ENCODE measurements around the gene CT83. TPM values are rescaled to one million over a fixed set of nuclear protein-coding genes. Genes with fewer than 3 reads are reported as not detected.

Gene CT83
- total RNA-seq, 1 experiment from 2014 or later, result not detected

- POLR2A ChIA-PET, result no interaction called here
- intact Hi-C loops (cut with micrococcal nuclease; ENCODE audit: unreplicated experiment), result no loop called here
- H3K36me3 Mint-ChIP-seq (ENCODE audit: insufficient read depth, unreplicated experiment), result no peaks in the 10 kb centered on the region
- H3K9me3 ChIP-seq, result no peaks in the 10 kb centered on the region
- H3K4me3 ChIP-seq (ENCODE audit: low read depth, low read length), result no peak overlapping the region
- H3K9me3 Mint-ChIP-seq (ENCODE audit: unreplicated experiment), result no peaks in the 10 kb centered on the region
- H3K27me3 ChIP-seq (replicated peaks; ENCODE audit: control insufficient read depth, insufficient read depth, low read length), result no peaks in the 10 kb centered on the region
- no peak for DNase-seq
- no peak overlapping the region for H3K4me3 Mint-ChIP-seq (ENCODE audit: unreplicated experiment)
- TF ChIP-seq CTCF (IDR thresholded peaks at IDR 0.05; ENCODE audit: insufficient read depth in 1 of 2, low read depth in 1 of 2, low read length in 1 of 2, severe bottlenecking in 1 of 2, unreplicated experiment in 1 of 2), result no peak
- H3K27ac Mint-ChIP-seq (ENCODE audit: unreplicated experiment), result no peak overlapping the region
- no peaks in the 10 kb centered on the region for H3K4me1 ChIP-seq
- CTCF ChIA-PET, result no interaction called here
- H3K27me3 Mint-ChIP-seq (ENCODE audit: insufficient read depth, unreplicated experiment), result no peaks in the 10 kb centered on the region
- no TSS peak for BruUV-seq (replicated peaks)
- no peaks in the 10 kb centered on the region for H3K4me1 Mint-ChIP-seq (ENCODE audit: low read depth, unreplicated experiment)
- H3K36me3 ChIP-seq (ENCODE audit: control insufficient read depth, insufficient read depth, low read length), result no peaks in the 10 kb centered on the region
Observed at GRCh38 chrX:116417968-116418367, 44.8 kb downstream of the CT83 start.

- Histone ChIP-seq H3K36me3 (ENCODE audit: control insufficient read depth, insufficient read depth, low read length) (no peaks in the 10 kb centered on the region), H3K4me1 (no peaks in the 10 kb centered on the region), H3K27me3 (replicated peaks; ENCODE audit: control insufficient read depth, insufficient read depth, low read length) (no peaks in the 10 kb centered on the region), H3K4me3 (ENCODE audit: low read depth, low read length) (no peak overlapping the region), H3K9me3 (no peaks in the 10 kb centered on the region)
- POLR2A ChIA-PET, result no interaction called here
- Mint-ChIP-seq H3K4me1 (ENCODE audit: low read depth, unreplicated experiment) (no peaks in the 10 kb centered on the region), H3K4me3 (ENCODE audit: unreplicated experiment) (no peak overlapping the region), H3K36me3 (ENCODE audit: insufficient read depth, unreplicated experiment) (no peaks in the 10 kb centered on the region), H3K27me3 (ENCODE audit: insufficient read depth, unreplicated experiment) (no peaks in the 10 kb centered on the region), H3K9me3 (ENCODE audit: unreplicated experiment) (no peaks in the 10 kb centered on the region), H3K27ac (ENCODE audit: unreplicated experiment) (no peak overlapping the region)
- intact Hi-C loops (cut with micrococcal nuclease; ENCODE audit: unreplicated experiment), result no loop called here
- CTCF ChIA-PET, result no interaction called here
- no peak for DNase-seq
- BruUV-seq (replicated peaks), result no TSS peak
- TF ChIP-seq CTCF (IDR thresholded peaks at IDR 0.05; ENCODE audit: insufficient read depth in 1 of 2, low read depth in 1 of 2, low read length in 1 of 2, severe bottlenecking in 1 of 2, unreplicated experiment in 1 of 2), result no peak
Observed at GRCh38 chrX:116417214-116417613, 45.6 kb downstream of the CT83 start.

GRCh38 chrX:116413273-116413672, 49.5 kb downstream of the CT83 start:
- Histone ChIP-seq H3K36me3 (ENCODE audit: control insufficient read depth, insufficient read depth, low read length) (no peaks in the 10 kb centered on the region), H3K4me3 (ENCODE audit: low read depth, low read length) (no peak overlapping the region), H3K4me1 (no peaks in the 10 kb centered on the region), H3K27me3 (replicated peaks; ENCODE audit: control insufficient read depth, insufficient read depth, low read length) (no peaks in the 10 kb centered on the region), H3K9me3 (no peaks in the 10 kb centered on the region)
- POLR2A ChIA-PET, result no interaction called here
- H3K27me3 Mint-ChIP-seq (ENCODE audit: insufficient read depth, unreplicated experiment), result no peaks in the 10 kb centered on the region
- H3K36me3 Mint-ChIP-seq (ENCODE audit: insufficient read depth, unreplicated experiment), result no peaks in the 10 kb centered on the region
- intact Hi-C loops (cut with micrococcal nuclease; ENCODE audit: unreplicated experiment), result no loop called here
- TF ChIP-seq CTCF (IDR thresholded peaks at IDR 0.05; ENCODE audit: insufficient read depth in 1 of 2, low read depth in 1 of 2, low read length in 1 of 2, severe bottlenecking in 1 of 2, unreplicated experiment in 1 of 2), result no peak
- H3K27ac Mint-ChIP-seq (ENCODE audit: unreplicated experiment), result no peak overlapping the region
- H3K9me3 Mint-ChIP-seq (ENCODE audit: unreplicated experiment), result peaks cover 17% of the 10 kb centered on the region
- CTCF ChIA-PET, result no interaction called here
- DNase-seq, result no peak
- no TSS peak for BruUV-seq (replicated peaks)
- H3K4me1 Mint-ChIP-seq (ENCODE audit: low read depth, unreplicated experiment), result peaks cover 8% of the 10 kb centered on the region
- no peak overlapping the region for H3K4me3 Mint-ChIP-seq (ENCODE audit: unreplicated experiment)

Other genes with a start within 250 kb of the CT83 start
- gene SLC6A14, start 26.4 kb downstream of the CT83 start, total RNA-seq (2022), result 0.12 TPM in 1 of 2 replicates, not detected in the other

Measured in Caco-2 (cell line).